ENCODE measurements around the gene GRIK5.

The GRIK5 gene

DNA sequence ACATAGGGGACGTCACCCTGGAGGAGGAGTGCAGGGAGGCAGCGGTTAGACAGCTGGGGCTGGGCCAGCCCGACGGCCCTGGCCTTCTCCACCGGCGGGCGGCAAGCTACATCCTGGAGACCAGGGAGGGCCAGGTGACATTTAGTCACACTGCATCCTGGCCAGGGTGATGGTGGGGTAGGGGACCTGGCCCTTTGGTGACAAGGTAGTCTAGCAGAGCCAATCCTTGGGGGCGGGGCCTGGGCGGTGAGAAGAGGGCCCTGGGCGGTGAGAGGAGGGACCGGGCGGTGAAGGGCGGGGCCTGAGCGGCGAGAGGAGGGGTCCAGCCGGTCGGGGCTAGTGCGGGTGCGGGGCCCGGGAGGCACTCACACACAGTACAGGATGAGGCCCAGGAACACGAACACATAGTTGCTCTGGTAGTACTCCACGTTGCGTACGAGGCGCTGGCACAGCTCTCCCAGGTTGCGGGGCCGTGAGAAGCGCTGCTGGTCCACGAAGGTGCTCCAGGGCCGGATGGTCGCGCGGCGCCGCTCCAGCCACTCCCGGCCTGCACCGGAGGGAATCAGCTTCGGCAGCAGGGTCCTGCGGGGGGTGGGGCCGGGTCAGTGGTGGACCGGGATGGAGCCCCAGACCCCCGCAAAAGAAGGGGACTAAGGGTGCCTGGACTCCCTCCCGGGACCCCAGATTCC, 111.5 kb downstream of the GRIK5 start (continued):
- TF ChIP-seq PRDM1 (tag by site-specific recombination; IDR thresholded peaks at IDR 0.05), result no peak
- no peak for TF ChIP-seq OSR2 (tag by site-specific recombination; IDR thresholded peaks at IDR 0.05)
- TF ChIP-seq, protein P1, sequence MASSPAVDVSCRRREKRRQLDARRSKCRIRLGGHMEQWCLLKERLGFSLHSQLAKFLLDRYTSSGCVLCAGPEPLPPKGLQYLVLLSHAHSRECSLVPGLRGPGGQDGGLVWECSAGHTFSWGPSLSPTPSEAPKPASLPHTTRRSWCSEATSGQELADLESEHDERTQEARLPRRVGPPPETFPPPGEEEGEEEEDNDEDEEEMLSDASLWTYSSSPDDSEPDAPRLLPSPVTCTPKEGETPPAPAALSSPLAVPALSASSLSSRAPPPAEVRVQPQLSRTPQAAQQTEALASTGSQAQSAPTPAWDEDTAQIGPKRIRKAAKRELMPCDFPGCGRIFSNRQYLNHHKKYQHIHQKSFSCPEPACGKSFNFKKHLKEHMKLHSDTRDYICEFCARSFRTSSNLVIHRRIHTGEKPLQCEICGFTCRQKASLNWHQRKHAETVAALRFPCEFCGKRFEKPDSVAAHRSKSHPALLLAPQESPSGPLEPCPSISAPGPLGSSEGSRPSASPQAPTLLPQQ (tag by site-specific recombination; IDR thresholded peaks at IDR 0.05), result peak; percentile 58
- no peak for TF ChIP-seq ZNF16 (tag by site-specific recombination; IDR thresholded peaks at IDR 0.05; ENCODE audit: low read depth)
- peak; percentile 70 for TF ChIP-seq ZNF561 (tag by site-specific recombination; IDR thresholded peaks at IDR 0.05; ENCODE audit: borderline replicate concordance)
- no peak for TF ChIP-seq ZNF292 (tag by site-specific recombination; IDR thresholded peaks at IDR 0.05; ENCODE audit: borderline replicate concordance, low read depth)
- TF ChIP-seq YY2 (tag by site-specific recombination; IDR thresholded peaks at IDR 0.05), result no peak
- TF ChIP-seq, protein P2, sequence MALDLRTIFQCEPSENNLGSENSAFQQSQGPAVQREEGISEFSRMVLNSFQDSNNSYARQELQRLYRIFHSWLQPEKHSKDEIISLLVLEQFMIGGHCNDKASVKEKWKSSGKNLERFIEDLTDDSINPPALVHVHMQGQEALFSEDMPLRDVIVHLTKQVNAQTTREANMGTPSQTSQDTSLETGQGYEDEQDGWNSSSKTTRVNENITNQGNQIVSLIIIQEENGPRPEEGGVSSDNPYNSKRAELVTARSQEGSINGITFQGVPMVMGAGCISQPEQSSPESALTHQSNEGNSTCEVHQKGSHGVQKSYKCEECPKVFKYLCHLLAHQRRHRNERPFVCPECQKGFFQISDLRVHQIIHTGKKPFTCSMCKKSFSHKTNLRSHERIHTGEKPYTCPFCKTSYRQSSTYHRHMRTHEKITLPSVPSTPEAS (tag by site-specific recombination; IDR thresholded peaks at IDR 0.05), result no peak
- no peak for TF ChIP-seq ZNF548 (tag by site-specific recombination; IDR thresholded peaks at IDR 0.05)
- no peak for TF ChIP-seq ZNF654 (tag by site-specific recombination; IDR thresholded peaks at IDR 0.05; ENCODE audit: low read depth)
- no peak for TF ChIP-seq ZNF184 (tag by site-specific recombination; IDR thresholded peaks at IDR 0.05)
- TF ChIP-seq, protein P3, sequence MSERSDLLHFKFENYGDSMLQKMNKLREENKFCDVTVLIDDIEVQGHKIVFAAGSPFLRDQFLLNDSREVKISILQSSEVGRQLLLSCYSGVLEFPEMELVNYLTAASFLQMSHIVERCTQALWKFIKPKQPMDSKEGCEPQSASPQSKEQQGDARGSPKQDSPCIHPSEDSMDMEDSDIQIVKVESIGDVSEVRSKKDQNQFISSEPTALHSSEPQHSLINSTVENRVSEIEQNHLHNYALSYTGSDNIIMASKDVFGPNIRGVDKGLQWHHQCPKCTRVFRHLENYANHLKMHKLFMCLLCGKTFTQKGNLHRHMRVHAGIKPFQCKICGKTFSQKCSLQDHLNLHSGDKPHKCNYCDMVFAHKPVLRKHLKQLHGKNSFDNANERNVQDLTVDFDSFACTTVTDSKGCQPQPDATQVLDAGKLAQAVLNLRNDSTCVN (tag by site-specific recombination; optimal IDR thresholded peaks at IDR 0.05), result peak; percentile 56
- no peak for TF ChIP-seq ZNF37A (tag by site-specific recombination; IDR thresholded peaks at IDR 0.05)
- TF ChIP-seq ZNF133 (tag by site-specific recombination; IDR thresholded peaks at IDR 0.05), result no peak
- TF ChIP-seq OVOL3 (tag by site-specific recombination; IDR thresholded peaks at IDR 0.05), result peak; percentile 81; the same call in 1 of the 2 replicates
- no peak for TF ChIP-seq ZNF239 (tag by site-specific recombination; IDR thresholded peaks at IDR 0.05)
- no peak for TF ChIP-seq ZBTB7A (tag by site-specific recombination; IDR thresholded peaks at IDR 0.05; ENCODE audit: low read depth)
- TF ChIP-seq MYNN (tag by site-specific recombination; IDR thresholded peaks at IDR 0.05; ENCODE audit: borderline replicate concordance), result no peak
- TF ChIP-seq MZF1 (tag by site-specific recombination; IDR thresholded peaks at IDR 0.05; ENCODE audit: borderline replicate concordance), result peak; percentile 15; the same call in 1 of the 2 replicates
- no peak for TF ChIP-seq ZNF626 (tag by site-specific recombination; IDR thresholded peaks at IDR 0.05)
- TF ChIP-seq GLIS1 (tag by site-specific recombination; IDR thresholded peaks at IDR 0.05), result peak; percentile 54
- TF ChIP-seq KLF9 (tag by site-specific recombination; IDR thresholded peaks at IDR 0.05; ENCODE audit: low read depth), result peak; percentile 76
- no peak for TF ChIP-seq SALL2 (tag by site-specific recombination; IDR thresholded peaks at IDR 0.05; ENCODE audit: borderline replicate concordance)
- TF ChIP-seq, protein P4, sequence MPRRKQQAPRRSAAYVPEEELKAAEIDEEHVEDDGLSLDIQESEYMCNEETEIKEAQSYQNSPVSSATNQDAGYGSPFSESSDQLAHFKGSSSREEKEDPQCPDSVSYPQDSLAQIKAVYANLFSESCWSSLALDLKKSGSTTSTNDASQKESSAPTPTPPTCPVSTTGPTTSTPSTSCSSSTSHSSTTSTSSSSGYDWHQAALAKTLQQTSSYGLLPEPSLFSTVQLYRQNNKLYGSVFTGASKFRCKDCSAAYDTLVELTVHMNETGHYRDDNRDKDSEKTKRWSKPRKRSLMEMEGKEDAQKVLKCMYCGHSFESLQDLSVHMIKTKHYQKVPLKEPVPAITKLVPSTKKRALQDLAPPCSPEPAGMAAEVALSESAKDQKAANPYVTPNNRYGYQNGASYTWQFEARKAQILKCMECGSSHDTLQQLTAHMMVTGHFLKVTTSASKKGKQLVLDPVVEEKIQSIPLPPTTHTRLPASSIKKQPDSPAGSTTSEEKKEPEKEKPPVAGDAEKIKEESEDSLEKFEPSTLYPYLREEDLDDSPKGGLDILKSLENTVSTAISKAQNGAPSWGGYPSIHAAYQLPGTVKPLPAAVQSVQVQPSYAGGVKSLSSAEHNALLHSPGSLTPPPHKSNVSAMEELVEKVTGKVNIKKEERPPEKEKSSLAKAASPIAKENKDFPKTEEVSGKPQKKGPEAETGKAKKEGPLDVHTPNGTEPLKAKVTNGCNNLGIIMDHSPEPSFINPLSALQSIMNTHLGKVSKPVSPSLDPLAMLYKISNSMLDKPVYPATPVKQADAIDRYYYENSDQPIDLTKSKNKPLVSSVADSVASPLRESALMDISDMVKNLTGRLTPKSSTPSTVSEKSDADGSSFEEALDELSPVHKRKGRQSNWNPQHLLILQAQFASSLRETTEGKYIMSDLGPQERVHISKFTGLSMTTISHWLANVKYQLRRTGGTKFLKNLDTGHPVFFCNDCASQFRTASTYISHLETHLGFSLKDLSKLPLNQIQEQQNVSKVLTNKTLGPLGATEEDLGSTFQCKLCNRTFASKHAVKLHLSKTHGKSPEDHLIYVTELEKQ (tag by site-specific recombination; IDR thresholded peaks at IDR 0.05; ENCODE audit: borderline replicate concordance), result no peak
- TF ChIP-seq, protein P5, sequence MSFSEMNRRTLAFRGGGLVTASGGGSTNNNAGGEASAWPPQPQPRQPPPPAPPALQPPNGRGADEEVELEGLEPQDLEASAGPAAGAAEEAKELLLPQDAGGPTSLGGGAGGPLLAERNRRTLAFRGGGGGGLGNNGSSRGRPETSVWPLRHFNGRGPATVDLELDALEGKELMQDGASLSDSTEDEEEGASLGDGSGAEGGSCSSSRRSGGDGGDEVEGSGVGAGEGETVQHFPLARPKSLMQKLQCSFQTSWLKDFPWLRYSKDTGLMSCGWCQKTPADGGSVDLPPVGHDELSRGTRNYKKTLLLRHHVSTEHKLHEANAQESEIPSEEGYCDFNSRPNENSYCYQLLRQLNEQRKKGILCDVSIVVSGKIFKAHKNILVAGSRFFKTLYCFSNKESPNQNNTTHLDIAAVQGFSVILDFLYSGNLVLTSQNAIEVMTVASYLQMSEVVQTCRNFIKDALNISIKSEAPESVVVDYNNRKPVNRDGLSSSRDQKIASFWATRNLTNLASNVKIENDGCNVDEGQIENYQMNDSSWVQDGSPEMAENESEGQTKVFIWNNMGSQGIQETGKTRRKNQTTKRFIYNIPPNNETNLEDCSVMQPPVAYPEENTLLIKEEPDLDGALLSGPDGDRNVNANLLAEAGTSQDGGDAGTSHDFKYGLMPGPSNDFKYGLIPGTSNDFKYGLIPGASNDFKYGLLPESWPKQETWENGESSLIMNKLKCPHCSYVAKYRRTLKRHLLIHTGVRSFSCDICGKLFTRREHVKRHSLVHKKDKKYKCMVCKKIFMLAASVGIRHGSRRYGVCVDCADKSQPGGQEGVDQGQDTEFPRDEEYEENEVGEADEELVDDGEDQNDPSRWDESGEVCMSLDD (tag by site-specific recombination; IDR thresholded peaks at IDR 0.05), result peak; percentile 72; the same call in 1 of the 2 replicates
- no peak for TF ChIP-seq ZNF433 (tag by site-specific recombination; IDR thresholded peaks at IDR 0.05; ENCODE audit: low read depth)
- TF ChIP-seq ZNF311 (tag by site-specific recombination; IDR thresholded peaks at IDR 0.05; ENCODE audit: borderline replicate concordance), result no peak
